Osteoblast (primary cell): ENCODE measurements around the gene NCMAP. TPM values are rescaled to one million over a fixed set of nuclear protein-coding genes. Genes with fewer than 3 reads are reported as not detected.

Source experiments
- DNase-seq: peaks from one replicate; pipeline ENCODE4 v3.0.0; 2011; ENCODE audit warnings: low spot score, mixed read lengths; ENCODE audit not compliant: insufficient read length; ENCODE audit errors: missing footprints
- H2AFZ ChIP-seq: 2 replicates; pipeline ENCODE4 v1.6.0; 2011; ENCODE audit warnings: mild to moderate bottlenecking, low read length
- H3K27ac ChIP-seq: 2 replicates; pipeline ENCODE4 v1.5.1; 2011; ENCODE audit warnings: mild to moderate bottlenecking, low read depth, low read length, moderate library complexity
- H3K27me3 ChIP-seq: 2 replicates; pipeline ENCODE4 v1.6.0; 2012; ENCODE audit warnings: mild to moderate bottlenecking, control low read depth, inconsistent platforms, low read length, moderate library complexity; ENCODE audit not compliant: insufficient read depth
- H3K36me3 ChIP-seq: 2 replicates; pipeline ENCODE4 v1.5.1; 2011; ENCODE audit warnings: mild to moderate bottlenecking, low read length, control low read depth, moderate library complexity; ENCODE audit not compliant: insufficient read depth
- H3K4me1 ChIP-seq: 2 replicates; pipeline ENCODE4 v1.5.1; 2011; ENCODE audit warnings: mild to moderate bottlenecking, low read length, control low read depth, moderate library complexity; ENCODE audit not compliant: insufficient read depth
- H3K4me2 ChIP-seq: 2 replicates; pipeline ENCODE4 v1.6.0; 2011; ENCODE audit warnings: mild to moderate bottlenecking, low read length; ENCODE audit not compliant: insufficient read depth
- H3K4me3 ChIP-seq: fragments of 200-600 bp; sonication (generic); 3 replicates; pipeline ENCODE4 v1.5.1; 2012; ENCODE audit warnings: mild to moderate bottlenecking, low read length, inconsistent platforms; ENCODE audit not compliant: insufficient read depth
- H3K79me2 ChIP-seq: 2 replicates; pipeline ENCODE4 v1.6.0; 2012; ENCODE audit warnings: mild to moderate bottlenecking, low read length, control low read depth, inconsistent platforms; ENCODE audit not compliant: insufficient read depth
- H3K9me3 ChIP-seq: 2 replicates; pipeline ENCODE4 v1.5.1; 2011; ENCODE audit warnings: low read depth, low read length, control low read depth
- H4K20me1 ChIP-seq: 2 replicates; pipeline ENCODE4 v1.6.0; 2012; ENCODE audit warnings: mild to moderate bottlenecking, low read length, control low read depth; ENCODE audit not compliant: insufficient read depth
- CTCF ChIP-seq: IDR thresholded peaks from 2 replicates; pipeline ENCODE4 v1.5.1; 2011; ENCODE audit warnings: mild to moderate bottlenecking, low read depth, low read length, moderate library complexity; ENCODE audit errors: extremely low read depth
- total RNA-seq: library from RNA; depleted of rRNA; stranded (reverse); fragments of >200 nt; gene quantifications from 2 replicates; pipeline ENCODE4 v1.2.3, GENCODE V29; 2012

The NCMAP gene
- total RNA-seq, 1 donor, result not detected

- Histone ChIP-seq H2AFZ (no peak overlapping the region), H3K27me3 (peaks cover 20% of the 10 kb centered on the region), H4K20me1 (no peaks in the 10 kb centered on the region), H3K79me2 (no peaks in the 10 kb centered on the region), H3K4me2 (no peak overlapping the region), H3K36me3 (no peaks in the 10 kb centered on the region), H3K9me3 (no peaks in the 10 kb centered on the region), H3K27ac (no peak overlapping the region), H3K4me1 (no peaks in the 10 kb centered on the region), H3K4me3 (no peak overlapping the region)
- TF ChIP-seq CTCF, result peak; percentile 72
- no peak for DNase-seq
Observed at GRCh38 chr1:24586970-24587820, 31.3 kb downstream of the NCMAP start.

GRCh38 chr1:24588573-24588972 is 32.7 kb downstream of the NCMAP start:
- no peak for TF ChIP-seq CTCF
- H3K4me2 ChIP-seq, result no peak overlapping the region
- H3K27ac ChIP-seq, result no peak overlapping the region
- H3K36me3 ChIP-seq, result no peaks in the 10 kb centered on the region
- no peaks in the 10 kb centered on the region for H4K20me1 ChIP-seq
- no peaks in the 10 kb centered on the region for H3K4me1 ChIP-seq
- H3K9me3 ChIP-seq, result no peaks in the 10 kb centered on the region
- H3K79me2 ChIP-seq, result no peaks in the 10 kb centered on the region
- no peak overlapping the region for H2AFZ ChIP-seq
- H3K27me3 ChIP-seq, result peaks cover 16% of the 10 kb centered on the region
- no peak overlapping the region for H3K4me3 ChIP-seq
- DNase-seq, result no peak

- Histone ChIP-seq H3K9me3 (no peaks in the 10 kb centered on the region), H3K36me3 (no peaks in the 10 kb centered on the region), H2AFZ (no peak overlapping the region), H3K4me3 (no peak overlapping the region), H3K4me1 (no peaks in the 10 kb centered on the region), H3K4me2 (no peak overlapping the region), H4K20me1 (no peaks in the 10 kb centered on the region), H3K27ac (no peak overlapping the region), H3K27me3 (peaks cover 14% of the 10 kb centered on the region), H3K79me2 (no peaks in the 10 kb centered on the region)
- no peak for DNase-seq
- TF ChIP-seq CTCF, result no peak
Observed at GRCh38 chr1:24589200-24589599, 33.3 kb downstream of the NCMAP start.

GRCh38 chr1:24591781-24592180 is 35.9 kb downstream of the NCMAP start:
- H3K9me3 ChIP-seq, result no peaks in the 10 kb centered on the region
- H2AFZ ChIP-seq, result no peak overlapping the region
- no peak for TF ChIP-seq CTCF
- H3K4me3 ChIP-seq, result no peak overlapping the region
- H3K36me3 ChIP-seq, result no peaks in the 10 kb centered on the region
- H3K27me3 ChIP-seq, result peaks cover 19% of the 10 kb centered on the region
- no peaks in the 10 kb centered on the region for H4K20me1 ChIP-seq
- no peak overlapping the region for H3K27ac ChIP-seq
- H3K4me1 ChIP-seq, result no peaks in the 10 kb centered on the region
- H3K79me2 ChIP-seq, result no peaks in the 10 kb centered on the region
- no peak overlapping the region for H3K4me2 ChIP-seq
- DNase-seq, result no peak
